GM19397 (cell line): Measurements from ENCODE around the gene TMEM144.

ENCODE experiments used
- ATAC-seq: cut with Tn5 transposase; IDR thresholded peaks from one replicate; pipeline ENCODE4 v1.9.1; 2021; ENCODE audit warnings: mild to moderate bottlenecking, moderate library complexity; ENCODE audit not compliant: unreplicated experiment

TMEM144 gene

GRCh38 chr4:158292156-158292555, 81.9 kb downstream of the TMEM144 start:
- ATAC-seq, result no peak

GRCh38 chr4:158295053-158295452, 84.8 kb downstream of the TMEM144 start:
- ATAC-seq, result no peak

GRCh38 chr4:158297866-158298265, 87.6 kb downstream of the TMEM144 start:
- no peak for ATAC-seq

GRCh38 chr4:158299459-158300007, 89.2 kb downstream of the TMEM144 start:
- ATAC-seq, result no peak

- ATAC-seq, result no peak
Observed at GRCh38 chr4:158300012-158300411, 89.7 kb downstream of the TMEM144 start.

- no peak for ATAC-seq
Observed at GRCh38 chr4:158302076-158302866, 92.0 kb downstream of the TMEM144 start.

- no peak for ATAC-seq
Observed at GRCh38 chr4:158304694-158305093, 94.4 kb downstream of the TMEM144 start.
